ENCODE measurements around the gene PRKCI.

GRCh38 chr3:170346481-170347392 is 124.5 kb downstream of the PRKCI start:
- TF ChIP-seq ETV5 (CRISPR knock-in tag; IDR thresholded peaks at IDR 0.05; ENCODE audit: low read depth) (no peak), MYC (IDR thresholded peaks at IDR 0.05; ENCODE audit: low read depth, low read length) (no peak), MYC (CRISPR knock-in tag; IDR thresholded peaks at IDR 0.05; ENCODE audit: borderline replicate concordance, low read depth) (no peak), RBM22 (IDR thresholded peaks at IDR 0.05; ENCODE audit: low read depth, low read length, poor library complexity, severe bottlenecking) (no peak)

All from K562 (cell line).